Hair follicular keratinocyte (primary cell): ENCODE results near the gene CRAMP1. TPM values are rescaled to one million over a fixed set of nuclear protein-coding genes. Genes with fewer than 3 reads are reported as not detected.

Experiments
- total RNA-seq: library from RNA; depleted of rRNA; stranded (reverse); fragments of >200 nt; gene quantifications from 2 replicates; pipeline ENCODE4 v1.2.3, GENCODE V29; 2015

Gene CRAMP1, protein sequence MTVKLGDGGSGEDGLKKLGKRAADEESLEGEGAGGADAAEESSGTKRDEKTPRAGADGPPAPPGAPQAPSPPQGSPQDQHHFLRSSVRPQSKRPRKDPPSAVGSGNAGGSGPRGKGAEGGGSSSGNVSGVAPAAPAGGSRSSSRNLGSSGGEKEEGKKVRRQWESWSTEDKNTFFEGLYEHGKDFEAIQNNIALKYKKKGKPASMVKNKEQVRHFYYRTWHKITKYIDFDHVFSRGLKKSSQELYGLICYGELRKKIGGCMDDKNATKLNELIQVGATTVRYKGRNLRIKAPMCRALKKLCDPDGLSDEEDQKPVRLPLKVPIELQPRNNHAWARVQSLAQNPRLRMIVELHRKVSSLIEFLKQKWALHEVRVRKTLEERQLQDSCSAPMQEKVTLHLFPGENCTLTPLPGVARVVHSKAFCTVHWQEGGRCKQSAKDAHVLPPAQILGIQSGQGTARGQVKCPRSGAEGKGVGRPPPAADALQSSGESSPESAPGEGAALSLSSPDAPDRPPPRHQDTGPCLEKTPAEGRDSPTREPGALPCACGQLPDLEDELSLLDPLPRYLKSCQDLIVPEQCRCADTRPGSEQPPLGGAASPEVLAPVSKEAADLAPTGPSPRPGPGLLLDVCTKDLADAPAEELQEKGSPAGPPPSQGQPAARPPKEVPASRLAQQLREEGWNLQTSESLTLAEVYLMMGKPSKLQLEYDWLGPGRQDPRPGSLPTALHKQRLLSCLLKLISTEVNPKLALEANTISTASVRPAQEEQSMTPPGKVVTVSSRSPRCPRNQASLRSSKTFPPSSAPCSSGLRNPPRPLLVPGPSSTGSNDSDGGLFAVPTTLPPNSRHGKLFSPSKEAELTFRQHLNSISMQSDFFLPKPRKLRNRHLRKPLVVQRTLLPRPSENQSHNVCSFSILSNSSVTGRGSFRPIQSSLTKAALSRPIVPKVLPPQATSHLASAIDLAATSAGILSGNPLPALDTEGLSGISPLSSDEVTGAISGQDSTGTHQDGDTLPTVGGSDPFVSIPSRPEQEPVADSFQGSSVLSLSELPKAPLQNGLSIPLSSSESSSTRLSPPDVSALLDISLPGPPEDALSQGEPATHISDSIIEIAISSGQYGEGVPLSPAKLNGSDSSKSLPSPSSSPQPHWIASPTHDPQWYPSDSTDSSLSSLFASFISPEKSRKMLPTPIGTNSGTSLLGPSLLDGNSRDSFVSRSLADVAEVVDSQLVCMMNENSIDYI (N-terminal part only)
- total RNA-seq, result 5.9 and 7.0 TPM in 2 replicates

DNA sequence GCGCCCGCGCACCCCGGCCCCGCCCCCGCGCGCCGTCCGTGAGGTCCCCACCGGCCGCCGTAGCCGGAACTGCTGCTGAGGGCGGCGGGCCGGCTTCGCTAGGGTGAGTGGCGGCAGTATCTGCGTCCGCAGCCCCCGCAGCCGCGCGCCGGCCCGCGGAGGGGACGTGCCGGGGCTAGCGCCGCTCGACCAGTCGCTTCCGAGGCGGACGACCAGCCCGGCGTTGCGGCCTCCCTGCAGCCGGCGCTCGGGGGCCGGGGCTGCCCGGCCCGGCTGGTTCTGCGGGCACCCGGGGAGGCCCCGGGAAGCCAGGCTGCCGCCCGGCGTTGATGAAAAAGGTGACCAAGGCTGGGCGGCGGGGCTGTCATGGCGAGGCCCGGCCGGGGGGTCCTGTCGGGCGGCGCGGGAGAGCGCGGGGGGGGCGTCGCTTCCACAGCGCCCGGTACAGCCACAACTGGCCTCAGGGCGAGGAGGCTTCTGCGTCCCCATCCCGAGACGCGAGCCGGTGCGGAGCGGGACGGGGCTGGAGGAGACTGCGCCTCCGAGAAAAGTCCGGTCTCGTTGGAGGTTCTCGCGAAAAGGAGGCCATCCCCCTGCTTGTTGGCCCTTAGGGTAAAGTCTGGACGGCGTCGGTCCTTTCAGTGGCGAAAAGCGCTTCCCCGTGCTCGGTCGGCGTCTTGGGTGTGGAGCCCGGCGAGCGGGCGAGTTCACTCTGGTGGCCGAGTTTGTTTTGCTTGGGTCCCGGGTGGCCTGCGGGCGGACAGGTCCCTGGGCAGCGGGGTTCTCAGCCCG, at the start of gene CRAMP1:
TSS of gene CRAMP1 (plus strand) at position 41 of the 792 bp plus-strand sequence. CDS start 2,280 bp downstream, outside the sequence.

DNA sequence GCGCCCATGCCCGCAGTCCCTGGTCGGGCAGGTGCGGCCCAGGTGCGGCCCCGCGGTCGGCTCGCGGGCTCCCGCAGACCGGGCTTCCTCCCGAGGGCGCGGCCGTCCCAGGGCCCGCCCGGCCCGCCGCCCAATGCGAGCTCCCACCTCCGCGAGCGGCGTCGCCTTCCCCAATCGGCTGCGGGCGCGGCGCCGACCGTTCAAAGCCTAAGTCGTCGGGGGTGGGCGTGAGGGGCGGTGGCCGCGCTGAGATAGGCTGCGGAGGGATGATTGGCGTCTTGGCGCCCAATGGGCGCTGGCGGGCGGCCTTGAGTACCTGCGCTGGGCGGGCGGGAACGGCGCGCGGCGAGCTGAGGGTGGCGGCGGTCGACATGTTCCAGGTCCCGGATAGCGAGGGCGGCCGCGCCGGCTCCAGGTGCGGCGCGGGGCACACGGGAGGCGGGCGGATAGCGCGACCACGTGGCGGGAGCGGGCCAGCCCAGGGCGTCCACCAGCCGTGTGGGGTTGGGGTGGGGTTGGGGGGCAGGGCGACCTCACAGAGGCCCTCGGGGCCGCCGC, 65.9 kb downstream of the CRAMP1 start, which contains the start of gene JPT2:
TSS of gene JPT2 (plus strand) at position 338 of the 558 bp plus-strand sequence. CDS start at position 372, 34 bp downstream.

DNA sequence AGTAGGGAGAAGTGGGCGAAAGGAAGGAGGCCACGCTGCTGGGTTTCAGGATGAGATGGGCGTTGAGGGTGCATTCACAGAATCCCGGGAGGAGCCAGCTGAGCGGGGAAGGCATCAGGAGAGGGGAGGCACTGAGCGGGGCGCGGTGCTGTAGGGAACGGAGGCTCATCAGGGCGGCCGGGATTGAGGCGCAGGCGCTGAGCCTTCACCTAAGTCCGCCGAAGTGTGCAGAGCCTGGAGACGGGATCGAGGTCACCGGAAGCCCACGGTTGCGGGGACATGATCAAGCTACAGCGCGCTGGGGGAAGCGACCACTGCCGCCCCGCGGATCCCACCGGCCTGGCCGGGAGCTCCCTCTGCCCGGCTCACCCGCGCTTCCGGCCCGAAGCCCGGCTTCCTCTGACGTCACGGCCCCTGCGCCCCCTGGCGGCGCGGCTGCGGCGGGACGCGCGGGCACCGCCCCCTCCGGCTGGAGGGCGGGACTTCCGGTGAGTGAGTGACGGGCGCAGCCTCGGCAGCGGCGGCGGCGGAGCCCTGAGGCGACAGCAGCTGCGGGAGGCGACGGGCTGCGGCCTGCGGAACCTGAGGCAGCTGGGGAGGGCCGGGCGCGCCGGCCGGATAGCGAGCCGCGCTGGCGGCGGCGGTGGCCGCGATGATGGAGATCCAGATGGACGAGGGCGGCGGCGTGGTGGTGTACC, 93.7 kb downstream of the CRAMP1 start, which contains the start of gene MAPK8IP3:
TSS of gene MAPK8IP3 (plus strand) at position 508 of the 698 bp plus-strand sequence. CDS start at position 653, 145 bp downstream.

Other genes with a start within 250 kb of the CRAMP1 start
- gene UNKL, start 197.7 kb upstream of the CRAMP1 start, total RNA-seq, result 2.3 and 3.2 TPM in 2 replicates
- 19.9 and 33.6 TPM in 2 replicates for gene UQCC4, start 191.6 kb upstream of the CRAMP1 start, total RNA-seq
- gene PERCC1, start 181.3 kb upstream of the CRAMP1 start, total RNA-seq, result 0.16 TPM in 1 of 2 replicates, not detected in the other
- 0.16 TPM in 1 of 2 replicates, not detected in the other for gene CCDC154, start 167.8 kb upstream of the CRAMP1 start, total RNA-seq
- gene CLCN7, start 137.3 kb upstream of the CRAMP1 start, total RNA-seq, result 22.5 and 54.0 TPM in 2 replicates
- not detected in 2 replicates for gene PTX4, start 123.4 kb upstream of the CRAMP1 start, total RNA-seq
- gene TELO2, start 119.0 kb upstream of the CRAMP1 start, total RNA-seq, result 12.0 and 22.9 TPM in 2 replicates
- gene TMEM204, start 78.7 kb upstream of the CRAMP1 start, total RNA-seq, result 2.7 TPM in 1 of 2 replicates, not detected in the other
- 8.1 and 11.2 TPM in 2 replicates for gene IFT140, start 288 bp upstream of the CRAMP1 start, total RNA-seq
- gene JPT2, start 65.9 kb downstream of the CRAMP1 start, total RNA-seq, result 68.1 and 84.7 TPM in 2 replicates
- 7.4 and 28.2 TPM in 2 replicates for gene MAPK8IP3, start 93.8 kb downstream of the CRAMP1 start, total RNA-seq
- gene NME3, start 159.2 kb downstream of the CRAMP1 start, total RNA-seq, result 53.2 and 65.0 TPM in 2 replicates
- gene EME2, start 160.4 kb downstream of the CRAMP1 start, total RNA-seq, result 2.6 and 3.3 TPM in 2 replicates
- 136 and 217 TPM in 2 replicates for gene MRPS34, start 160.8 kb downstream of the CRAMP1 start, total RNA-seq
- gene SPSB3, start 170.2 kb downstream of the CRAMP1 start, total RNA-seq, result 29.6 and 50.4 TPM in 2 replicates
- gene NUBP2, start 170.6 kb downstream of the CRAMP1 start, total RNA-seq, result 95.2 and 178 TPM in 2 replicates
- not detected in 2 replicates for gene IGFALS, start 181.3 kb downstream of the CRAMP1 start, total RNA-seq
- gene HAGH, start 214.5 kb downstream of the CRAMP1 start, total RNA-seq, result 59.8 and 73.5 TPM in 2 replicates
- gene FAHD1, start 214.8 kb downstream of the CRAMP1 start, total RNA-seq, result 32.2 and 34.9 TPM in 2 replicates